ENCODE results near the gene MRPL33. TPM values are rescaled to one million over a fixed set of nuclear protein-coding genes. Genes with fewer than 3 reads are reported as not detected.

MRPL33 gene
- total RNA-seq, 1 experiment from 2014 or later: 112 TPM

DNA sequence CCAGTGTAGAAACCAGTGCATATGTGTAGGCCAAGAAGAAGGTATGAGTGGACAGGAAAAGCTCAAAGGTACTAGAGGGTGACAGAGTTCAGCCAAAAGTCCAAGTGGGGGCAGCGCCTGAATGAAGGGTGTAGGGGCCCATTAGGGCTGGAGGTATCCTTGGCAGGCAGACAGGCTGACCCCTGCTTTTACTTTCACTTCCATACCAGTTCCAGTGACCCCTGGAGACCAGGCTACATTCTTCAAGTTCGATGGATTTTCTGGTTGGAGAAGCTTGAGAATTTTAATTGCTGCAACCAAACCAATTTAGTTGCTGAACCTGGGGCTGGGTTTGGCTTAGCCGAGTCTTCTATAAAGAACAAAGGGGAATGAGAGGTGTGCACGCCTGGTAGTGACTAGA is 42.3 kb upstream of the MRPL33 start:
- Histone ChIP-seq H3K27me3 (ENCODE audit: low read length) (no peaks in the 10 kb centered on the region), H3K36me3 (ENCODE audit: insufficient read depth, low read length) (no peaks in the 10 kb centered on the region), H3K4me3 (ENCODE audit: low read length) (no peak overlapping the region), H3K4me1 (ENCODE audit: low read length) (no peaks in the 10 kb centered on the region), H3K79me2 (ENCODE audit: low read length) (no peaks in the 10 kb centered on the region), H3K9ac (ENCODE audit: low read length) (no peak overlapping the region), H2AFZ (ENCODE audit: low read length) (no peak overlapping the region), H3K9me2 (replicated peaks; ENCODE audit: insufficient read depth, low read length) (no peaks in the 10 kb centered on the region), H3K9me3 (ENCODE audit: low read length) (no peaks in the 10 kb centered on the region), H4K20me1 (ENCODE audit: insufficient read depth, low read depth, low read length) (no peaks in the 10 kb centered on the region), H3K4me2 (ENCODE audit: low read depth, low read length, poor library complexity, severe bottlenecking) (no peak overlapping the region), H3K27ac (ENCODE audit: low read length) (no peak overlapping the region)
- DNase-seq: no peak

DNA sequence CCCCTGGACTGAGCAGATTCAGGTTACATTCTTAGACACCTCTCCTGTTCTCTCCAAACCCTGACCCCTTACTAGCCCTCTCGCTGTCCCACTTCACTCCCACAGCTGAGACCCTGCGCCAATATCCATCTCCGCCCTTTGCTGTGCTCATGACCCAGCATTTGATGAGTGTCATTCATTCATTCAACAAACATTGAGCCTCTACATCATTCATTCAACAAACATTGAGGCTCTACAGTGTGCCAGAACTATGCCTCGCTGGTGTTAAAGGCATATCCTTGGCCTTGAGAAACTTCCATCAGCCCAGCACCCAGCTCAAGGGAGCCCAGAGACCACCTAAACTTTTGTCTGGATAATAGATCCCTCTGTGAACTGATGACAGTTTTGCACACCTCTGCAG is 41.9 kb upstream of the MRPL33 start:
- no peaks in the 10 kb centered on the region for H3K36me3 ChIP-seq (ENCODE audit: insufficient read depth, low read length)
- DNase-seq: no peak
- no peak overlapping the region for H3K4me2 ChIP-seq (ENCODE audit: low read depth, low read length, poor library complexity, severe bottlenecking)
- H3K27me3 ChIP-seq (ENCODE audit: low read length): no peaks in the 10 kb centered on the region
- H3K9ac ChIP-seq (ENCODE audit: low read length): no peak overlapping the region
- no peak overlapping the region for H2AFZ ChIP-seq (ENCODE audit: low read length)
- H3K9me2 ChIP-seq (replicated peaks; ENCODE audit: insufficient read depth, low read length): no peaks in the 10 kb centered on the region
- no peak overlapping the region for H3K27ac ChIP-seq (ENCODE audit: low read length)
- H3K4me3 ChIP-seq (ENCODE audit: low read length): no peak overlapping the region
- H3K9me3 ChIP-seq (ENCODE audit: low read length): no peaks in the 10 kb centered on the region
- H3K79me2 ChIP-seq (ENCODE audit: low read length): no peaks in the 10 kb centered on the region
- no peaks in the 10 kb centered on the region for H4K20me1 ChIP-seq (ENCODE audit: insufficient read depth, low read depth, low read length)
- H3K4me1 ChIP-seq (ENCODE audit: low read length): no peaks in the 10 kb centered on the region

DNA sequence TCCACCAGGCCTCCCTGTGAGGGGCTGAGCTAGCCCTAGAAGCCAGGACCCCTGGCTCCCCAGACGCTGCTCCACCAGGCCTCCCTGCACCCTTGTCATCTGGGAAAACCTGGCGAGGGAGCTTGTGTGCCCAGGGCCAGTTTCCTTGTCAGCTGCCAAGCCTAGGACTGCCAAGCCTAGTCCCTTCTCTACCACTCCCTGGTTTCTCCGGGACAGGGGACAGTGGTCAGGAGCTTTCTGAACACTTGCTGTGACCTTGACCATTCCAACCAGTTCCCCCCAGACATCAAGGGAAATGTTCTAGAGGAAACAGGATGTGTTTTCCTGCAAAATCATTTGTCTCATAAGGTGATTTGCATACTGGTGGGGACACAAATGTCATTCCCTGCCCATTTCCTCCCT is 41.3 kb upstream of the MRPL33 start:
- no peaks in the 10 kb centered on the region for H3K36me3 ChIP-seq (ENCODE audit: insufficient read depth, low read length)
- no peak overlapping the region for H3K27ac ChIP-seq (ENCODE audit: low read length)
- no peak overlapping the region for H3K4me2 ChIP-seq (ENCODE audit: low read depth, low read length, poor library complexity, severe bottlenecking)
- H2AFZ ChIP-seq (ENCODE audit: low read length): no peak overlapping the region
- no peak overlapping the region for H3K9ac ChIP-seq (ENCODE audit: low read length)
- H3K79me2 ChIP-seq (ENCODE audit: low read length): no peaks in the 10 kb centered on the region
- no peaks in the 10 kb centered on the region for H3K9me2 ChIP-seq (replicated peaks; ENCODE audit: insufficient read depth, low read length)
- H3K9me3 ChIP-seq (ENCODE audit: low read length): no peaks in the 10 kb centered on the region
- no peak overlapping the region for H3K4me3 ChIP-seq (ENCODE audit: low read length)
- no peaks in the 10 kb centered on the region for H3K4me1 ChIP-seq (ENCODE audit: low read length)
- DNase-seq: no peak
- H3K27me3 ChIP-seq (ENCODE audit: low read length): no peaks in the 10 kb centered on the region
- H4K20me1 ChIP-seq (ENCODE audit: insufficient read depth, low read depth, low read length): no peaks in the 10 kb centered on the region

DNA sequence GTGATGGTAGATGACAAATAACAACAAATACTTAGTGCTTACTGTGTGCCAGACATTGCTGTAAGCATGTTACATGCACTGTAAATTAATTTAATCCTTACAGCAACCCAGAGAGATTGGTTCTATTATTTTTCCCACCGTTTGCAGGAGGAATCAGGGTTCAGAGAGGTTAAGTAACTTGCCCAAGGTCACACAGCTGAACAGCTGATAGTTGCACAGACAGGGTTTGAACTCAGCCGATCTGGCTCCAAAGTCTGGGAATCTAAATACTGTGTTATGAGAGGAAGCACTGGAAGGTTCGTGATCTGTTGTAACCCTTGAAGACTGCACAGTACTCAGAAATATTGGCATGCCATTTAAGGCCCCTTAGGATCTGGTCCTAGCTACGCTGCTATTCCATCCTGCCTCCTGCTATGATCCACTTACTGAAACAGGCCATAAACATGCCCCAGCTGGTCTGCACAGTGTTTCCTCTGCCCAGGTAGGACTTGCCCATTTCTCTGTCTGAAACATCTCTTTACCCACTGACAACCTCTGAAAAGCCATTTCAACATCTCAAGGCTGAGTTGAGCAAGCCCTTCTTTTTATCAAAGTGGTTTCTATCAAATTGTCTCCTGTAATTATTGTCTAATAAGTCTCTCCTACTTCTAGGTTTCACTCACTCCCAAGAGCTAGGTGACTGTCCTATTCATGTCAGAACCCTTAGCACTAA is 40.4 kb upstream of the MRPL33 start:
- Histone ChIP-seq H3K9me2 (replicated peaks; ENCODE audit: insufficient read depth, low read length) (no peaks in the 10 kb centered on the region), H2AFZ (ENCODE audit: low read length) (no peak overlapping the region), H3K79me2 (ENCODE audit: low read length) (no peaks in the 10 kb centered on the region), H4K20me1 (ENCODE audit: insufficient read depth, low read depth, low read length) (no peaks in the 10 kb centered on the region), H3K4me3 (ENCODE audit: low read length) (no peak overlapping the region), H3K4me2 (ENCODE audit: low read depth, low read length, poor library complexity, severe bottlenecking) (no peak overlapping the region), H3K9ac (ENCODE audit: low read length) (no peak overlapping the region), H3K4me1 (ENCODE audit: low read length) (no peaks in the 10 kb centered on the region), H3K27ac (ENCODE audit: low read length) (no peak overlapping the region), H3K27me3 (ENCODE audit: low read length) (no peaks in the 10 kb centered on the region), H3K36me3 (ENCODE audit: insufficient read depth, low read length) (no peaks in the 10 kb centered on the region), H3K9me3 (ENCODE audit: low read length) (no peaks in the 10 kb centered on the region)
- no peak for DNase-seq

DNA sequence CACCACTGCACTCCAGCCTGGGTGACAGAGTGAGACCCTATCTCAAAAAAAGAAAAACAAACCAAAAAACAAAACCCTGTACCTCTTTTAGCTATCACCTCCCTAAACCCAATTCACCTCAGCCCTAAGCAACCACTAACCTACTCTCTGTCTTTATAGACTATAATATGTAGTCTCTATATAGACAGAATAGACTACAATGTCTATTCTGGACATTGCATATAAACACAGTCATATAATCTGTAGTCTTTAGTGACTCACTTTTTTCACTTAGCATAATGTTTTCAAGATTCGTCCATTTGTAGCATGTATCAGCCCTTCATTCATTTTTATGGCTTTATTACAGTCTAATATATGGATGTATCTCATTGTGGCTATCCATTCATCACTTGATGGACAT is 37.2 kb upstream of the MRPL33 start:
- Histone ChIP-seq H3K9me3 (ENCODE audit: low read length) (no peaks in the 10 kb centered on the region), H3K4me2 (ENCODE audit: low read depth, low read length, poor library complexity, severe bottlenecking) (no peak overlapping the region)

DNA sequence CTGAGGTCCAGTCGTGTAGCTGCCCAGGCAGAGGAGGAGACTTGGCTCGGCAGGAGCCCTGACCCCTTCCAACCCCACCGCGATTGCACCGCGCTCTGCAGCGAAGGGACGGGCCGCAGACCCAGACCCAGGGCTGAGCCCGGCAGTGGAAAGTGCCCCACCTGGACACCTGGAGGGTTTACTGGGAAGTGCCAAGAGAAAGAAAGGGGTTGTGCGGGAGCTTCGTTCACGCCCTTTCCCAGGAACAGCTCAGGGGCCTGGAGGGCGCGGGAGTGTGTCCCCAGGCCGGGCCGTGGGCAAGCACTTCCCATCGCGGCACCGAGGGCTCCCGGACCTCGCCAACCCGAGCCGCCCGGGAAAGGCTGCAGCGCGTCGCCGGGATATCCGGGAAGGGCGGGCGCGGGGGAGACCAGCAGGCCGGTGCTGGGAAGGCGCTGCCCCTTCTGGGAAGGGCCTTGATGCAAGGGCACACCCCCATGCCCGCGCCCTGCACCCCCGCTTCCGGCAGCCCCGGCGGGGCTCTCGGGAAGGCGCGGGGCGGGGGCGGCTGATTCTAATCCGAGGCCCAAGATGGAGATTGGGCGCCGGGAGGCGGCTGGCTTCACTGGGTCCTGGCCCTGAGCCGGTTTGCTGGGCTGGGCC is 36.1 kb upstream of the MRPL33 start:
- H2AFZ ChIP-seq (ENCODE audit: low read length): no peak overlapping the region
- no peak for DNase-seq

More for the DNA sequence above, 37.2 kb upstream of the MRPL33 start:
- no peak for DNase-seq
- no peak overlapping the region for H3K27ac ChIP-seq (ENCODE audit: low read length)
- H3K9me2 ChIP-seq (replicated peaks; ENCODE audit: insufficient read depth, low read length): no peaks in the 10 kb centered on the region
- no peak overlapping the region for H3K4me3 ChIP-seq (ENCODE audit: low read length)
- H3K79me2 ChIP-seq (ENCODE audit: low read length): no peaks in the 10 kb centered on the region
- H3K9ac ChIP-seq (ENCODE audit: low read length): no peak overlapping the region
- H3K4me1 ChIP-seq (ENCODE audit: low read length): no peaks in the 10 kb centered on the region
- H3K27me3 ChIP-seq (ENCODE audit: low read length): no peaks in the 10 kb centered on the region
- H3K36me3 ChIP-seq (ENCODE audit: insufficient read depth, low read length): no peaks in the 10 kb centered on the region
- H4K20me1 ChIP-seq (ENCODE audit: insufficient read depth, low read depth, low read length): no peaks in the 10 kb centered on the region
- H2AFZ ChIP-seq (ENCODE audit: low read length): no peak overlapping the region

DNA sequence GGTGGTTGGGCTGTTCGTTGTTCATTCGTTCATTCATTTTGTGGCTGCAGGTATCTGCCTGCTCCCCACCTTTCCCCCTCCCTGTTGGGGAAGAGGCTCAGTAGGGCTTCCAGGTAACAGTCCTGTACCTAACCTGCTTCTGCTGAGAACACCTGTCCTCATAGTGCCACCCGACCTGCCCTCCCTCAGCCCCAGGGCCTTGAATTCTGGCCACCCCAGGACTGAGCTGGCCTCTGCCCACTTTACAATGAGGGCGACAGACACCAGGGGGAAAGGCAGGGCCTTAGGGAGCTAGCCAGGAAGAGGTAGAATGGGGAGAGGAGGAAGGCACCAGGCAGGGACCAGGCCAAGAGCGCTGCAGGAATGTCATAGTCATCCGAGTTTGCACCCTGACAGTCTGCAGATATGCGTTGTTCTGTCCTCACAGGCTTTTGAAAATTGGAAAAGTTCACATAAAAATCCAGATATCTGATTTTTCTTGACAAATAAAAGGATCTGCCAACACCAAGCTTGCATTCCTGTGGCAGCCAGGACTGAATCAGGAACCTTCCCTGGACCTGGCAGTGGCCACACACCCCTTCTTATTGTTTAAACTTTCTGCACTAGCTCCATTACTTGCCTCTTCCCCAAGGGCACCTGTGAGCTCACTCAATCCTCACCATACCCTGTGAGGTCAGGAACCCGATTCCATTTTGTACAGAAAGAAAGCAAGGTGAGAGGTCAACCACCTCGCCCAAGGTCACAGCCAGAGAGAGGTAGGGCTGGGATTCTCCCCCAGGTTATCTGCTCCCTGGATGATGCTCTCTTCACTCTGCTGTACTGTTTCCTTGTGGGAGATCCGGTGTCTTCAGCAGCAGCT is 35.3 kb upstream of the MRPL33 start:
- H3K27me3 ChIP-seq (ENCODE audit: low read length): no peaks in the 10 kb centered on the region
- no peaks in the 10 kb centered on the region for H3K36me3 ChIP-seq (ENCODE audit: insufficient read depth, low read length)
- no peak for DNase-seq
- no peak overlapping the region for H3K9ac ChIP-seq (ENCODE audit: low read length)
- H3K4me2 ChIP-seq (ENCODE audit: low read depth, low read length, poor library complexity, severe bottlenecking): no peak overlapping the region
- no peaks in the 10 kb centered on the region for H3K9me3 ChIP-seq (ENCODE audit: low read length)
- H3K4me3 ChIP-seq (ENCODE audit: low read length): no peak overlapping the region
- no peaks in the 10 kb centered on the region for H4K20me1 ChIP-seq (ENCODE audit: insufficient read depth, low read depth, low read length)
- H3K9me2 ChIP-seq (replicated peaks; ENCODE audit: insufficient read depth, low read length): no peaks in the 10 kb centered on the region
- H2AFZ ChIP-seq (ENCODE audit: low read length): no peak overlapping the region
- H3K79me2 ChIP-seq (ENCODE audit: low read length): no peaks in the 10 kb centered on the region
- no peak overlapping the region for H3K27ac ChIP-seq (ENCODE audit: low read length)
- H3K4me1 ChIP-seq (ENCODE audit: low read length): no peaks in the 10 kb centered on the region

More for the DNA sequence above, 36.1 kb upstream of the MRPL33 start:
- Histone ChIP-seq H4K20me1 (ENCODE audit: insufficient read depth, low read depth, low read length) (no peaks in the 10 kb centered on the region), H3K4me2 (ENCODE audit: low read depth, low read length, poor library complexity, severe bottlenecking) (no peak overlapping the region), H3K9me2 (replicated peaks; ENCODE audit: insufficient read depth, low read length) (no peaks in the 10 kb centered on the region), H3K36me3 (ENCODE audit: insufficient read depth, low read length) (no peaks in the 10 kb centered on the region), H3K9me3 (ENCODE audit: low read length) (no peaks in the 10 kb centered on the region), H3K27me3 (ENCODE audit: low read length) (no peaks in the 10 kb centered on the region), H3K27ac (ENCODE audit: low read length) (no peak overlapping the region), H3K4me3 (ENCODE audit: low read length) (no peak overlapping the region), H3K4me1 (ENCODE audit: low read length) (no peaks in the 10 kb centered on the region), H3K9ac (ENCODE audit: low read length) (no peak overlapping the region), H3K79me2 (ENCODE audit: low read length) (no peaks in the 10 kb centered on the region)

DNA sequence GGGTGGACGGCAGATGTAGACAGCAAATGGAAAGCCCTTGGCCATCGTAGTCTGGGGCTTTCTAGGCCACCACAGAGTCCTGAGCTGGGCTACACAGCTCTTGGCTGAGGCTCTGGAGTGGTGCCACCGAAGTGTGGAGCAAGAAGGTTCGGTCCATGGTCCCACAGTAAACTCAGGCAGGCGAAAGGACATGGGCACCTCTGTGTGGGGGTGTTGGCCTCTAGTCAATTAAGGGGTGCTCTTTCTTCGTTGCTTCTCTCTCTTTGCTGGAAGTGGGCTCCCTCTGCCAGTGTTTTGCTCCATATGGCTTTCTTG is 34.7 kb upstream of the MRPL33 start:
- Histone ChIP-seq H3K4me1 (ENCODE audit: low read length) (peaks cover 3% of the 10 kb centered on the region), H3K9me3 (ENCODE audit: low read length) (no peaks in the 10 kb centered on the region), H2AFZ (ENCODE audit: low read length) (no peak overlapping the region), H3K9ac (ENCODE audit: low read length) (no peak overlapping the region), H3K36me3 (ENCODE audit: insufficient read depth, low read length) (no peaks in the 10 kb centered on the region), H3K4me3 (ENCODE audit: low read length) (no peak overlapping the region), H3K27ac (ENCODE audit: low read length) (no peak overlapping the region), H3K79me2 (ENCODE audit: low read length) (no peaks in the 10 kb centered on the region), H3K9me2 (replicated peaks; ENCODE audit: insufficient read depth, low read length) (no peaks in the 10 kb centered on the region), H3K4me2 (ENCODE audit: low read depth, low read length, poor library complexity, severe bottlenecking) (no peak overlapping the region), H3K27me3 (ENCODE audit: low read length) (no peaks in the 10 kb centered on the region), H4K20me1 (ENCODE audit: insufficient read depth, low read depth, low read length) (no peaks in the 10 kb centered on the region)
- no peak for DNase-seq
